GM23338 (cell line): ENCODE data around the gene RGS7. TPM values are rescaled to one million over a fixed set of nuclear protein-coding genes. Genes with fewer than 3 reads are reported as not detected.
"Not testable (repeated sequence)": the region's sequence is repeated elsewhere in the genome, so short reads cannot be mapped to it uniquely, and the experiment has no call there.

Source experiments
- ATAC-seq: fragments of 200-7000 bp; cut with Tn5 transposase; 3 replicates; pipeline ENCODE4 v1.9.1; 2020
- DNase-seq: peaks from one replicate; pipeline ENCODE4 v3.0.0-alpha.2; 2015; ENCODE audit warnings: low spot score
- H2AFZ ChIP-seq: fragments of 200-600 bp; sonication (generic); 2 replicates; pipeline ENCODE4 v1.8.0; 2016; ENCODE audit warnings: antibody characterized with exemption, mild to moderate bottlenecking, moderate library complexity
- H3F3A ChIP-seq: fragments of 200-600 bp; sonication (generic); replicated peaks from 2 replicates; pipeline ENCODE4 v1.8.0; 2017; ENCODE audit warnings: antibody characterized with exemption, mixed run types, low read depth
- H3K27ac ChIP-seq: fragments of 200-600 bp; sonication (generic); 2 replicates; pipeline ENCODE4 v1.6.1; 2016; ENCODE audit warnings: low read depth
- H3K27me3 ChIP-seq: fragments of 200-600 bp; sonication (generic); 2 replicates; pipeline ENCODE4 v1.8.0; 2016; ENCODE audit warnings: mild to moderate bottlenecking, mixed run types, moderate library complexity; ENCODE audit not compliant: insufficient read depth
- H3K36me3 ChIP-seq: fragments of 200-600 bp; sonication (generic); 2 replicates; pipeline ENCODE4 v1.8.0; 2016; ENCODE audit warnings: mild to moderate bottlenecking; ENCODE audit not compliant: insufficient read depth
- H3K4me1 ChIP-seq: fragments of 200-600 bp; sonication (generic); 2 replicates; pipeline ENCODE4 v1.8.0; 2016; ENCODE audit warnings: mild to moderate bottlenecking, moderate library complexity; ENCODE audit not compliant: insufficient read depth
- H3K4me2 ChIP-seq: fragments of 200-600 bp; sonication (generic); 2 replicates; pipeline ENCODE4 v1.7.1; 2017; ENCODE audit warnings: mixed run types
- H3K4me3 ChIP-seq: fragments of 200-600 bp; sonication (generic); 2 replicates; pipeline ENCODE4 v1.6.1; 2016; ENCODE audit warnings: mixed run types
- H3K79me2 ChIP-seq: fragments of 200-600 bp; sonication (generic); replicated peaks from 2 replicates; pipeline ENCODE4 v1.8.0; 2017; ENCODE audit warnings: mild to moderate bottlenecking; ENCODE audit not compliant: insufficient read depth
- H3K9me2 ChIP-seq: fragments of 200-600 bp; sonication (generic); 2 replicates; pipeline ENCODE4 v1.8.0; 2017; ENCODE audit not compliant: insufficient read depth
- H4K20me1 ChIP-seq: fragments of 200-600 bp; sonication (generic); replicated peaks from 2 replicates; pipeline ENCODE4 v1.8.0; 2017; ENCODE audit warnings: mild to moderate bottlenecking; ENCODE audit not compliant: insufficient read depth
- H3K27ac Mint-ChIP-seq: 2 replicates; pipeline ENCODE4 v1.8.0; 2020; ENCODE audit warnings: inconsistent platforms, mild to moderate bottlenecking, moderate library complexity, mixed read lengths
- H3K27me3 Mint-ChIP-seq: 3 replicates; pipeline ENCODE4 v1.8.0; 2022; ENCODE audit warnings: low read depth, mild to moderate bottlenecking, moderate library complexity, mixed read lengths, inconsistent platforms; ENCODE audit not compliant: insufficient read depth, poor library complexity
- H3K36me3 Mint-ChIP-seq: 3 replicates; pipeline ENCODE4 v1.8.0; 2021; ENCODE audit warnings: low read depth, mild to moderate bottlenecking, inconsistent platforms, moderate library complexity, mixed read lengths
- H3K4me1 Mint-ChIP-seq: 3 replicates; pipeline ENCODE4 v1.8.0; 2020; ENCODE audit warnings: mild to moderate bottlenecking, inconsistent platforms, mixed read lengths
- H3K4me3 Mint-ChIP-seq: 3 replicates; pipeline ENCODE4 v1.8.0; 2021; ENCODE audit warnings: moderate library complexity, mild to moderate bottlenecking, inconsistent platforms, mixed read lengths
- H3K9me3 Mint-ChIP-seq: 3 replicates; pipeline ENCODE4 v1.8.0; 2020; ENCODE audit warnings: moderate library complexity, mild to moderate bottlenecking, inconsistent platforms, mixed read lengths
- ETS1 ChIP-seq: IDR thresholded peaks from 2 replicates; pipeline ENCODE4 v1.6.1; 2016; ENCODE audit warnings: antibody characterized with exemption
- EZH2 ChIP-seq: fragments of 200-600 bp; sonication (generic); IDR thresholded peaks from one replicate; pipeline ENCODE4 v1.8.0; 2017; ENCODE audit warnings: antibody characterized with exemption, mild to moderate bottlenecking, low read depth; ENCODE audit not compliant: unreplicated experiment
- REST ChIP-seq: IDR thresholded peaks from one replicate; pipeline ENCODE4 v1.6.1; 2018; ENCODE audit warnings: antibody characterized with exemption; ENCODE audit not compliant: unreplicated experiment
- ZNF331 ChIP-seq: fragments of 250-450 bp; sonication (Bioruptor Pico); IDR thresholded peaks from 2 replicates; pipeline ENCODE4 v1.5.0; 2020; ENCODE audit warnings: low read depth, mild to moderate bottlenecking, moderate library complexity
- polyA plus RNA-seq: library from polyadenylated mRNA; unstranded; fragments of >200 nt; fragmentation: Nextera tagmentation; extraction: Ambion mirVana; gene quantifications from 2 replicates; pipeline ENCODE4 v1.2.1, GENCODE V29; 2016
- total RNA-seq: library from RNA; depleted of rRNA; stranded (reverse); fragments of >200 nt; shearing (Covaris generic); gene quantifications from 2 replicates; pipeline ENCODE4 v1.2.3, GENCODE V29; 2014

The RGS7 gene
- total and polyA plus RNA-seq, 2 experiments from 2014 or later, result 2.0 to 2.2 TPM

GRCh38 chr1:240737766-240738265, 619.2 kb downstream of the RGS7 start (continued):
- TF ChIP-seq REST, result no peak
- TF ChIP-seq EZH2, result no peak
- TF ChIP-seq ZNF331 (CRISPR knock-in tag), result no peak

- no peaks in the 10 kb centered on the region for H3K9me3 Mint-ChIP-seq
- Histone ChIP-seq H2AFZ (no peak overlapping the region), H3K79me2 (no peaks in the 10 kb centered on the region), H3K27ac (no peak overlapping the region), H3K4me2 (no peak overlapping the region), H3K36me3 (no peaks in the 10 kb centered on the region), H3K4me3 (no peak overlapping the region), H3K27me3 (no peaks in the 10 kb centered on the region), H3F3A (no peaks in the 10 kb centered on the region), H4K20me1 (no peaks in the 10 kb centered on the region), H3K4me1 (peaks cover 7% of the 10 kb centered on the region; the same call in 1 of the 2 replicates), H3K9me2 (no peaks in the 10 kb centered on the region)
- no peak for TF ChIP-seq ETS1
- DNase-seq (no peak), ATAC-seq (no peak)
- H3K36me3 Mint-ChIP-seq, result no peaks in the 10 kb centered on the region
- H3K27ac Mint-ChIP-seq, result no peak overlapping the region
- peaks cover 2% of the 10 kb centered on the region for H3K27me3 Mint-ChIP-seq
- H3K4me3 Mint-ChIP-seq, result no peak overlapping the region
- H3K4me1 Mint-ChIP-seq, result peaks cover 4% of the 10 kb centered on the region; the same call in 2 of the 3 replicates
Measured at GRCh38 chr1:240737298-240737697, 619.7 kb downstream of the RGS7 start.

- H3F3A ChIP-seq, H3K9me2 ChIP-seq, H3K27ac ChIP-seq, H3K36me3 ChIP-seq, H4K20me1 ChIP-seq, H3K36me3 Mint-ChIP-seq, ATAC-seq, H3K4me3 ChIP-seq, H3K4me1 Mint-ChIP-seq, DNase-seq, H3K79me2 ChIP-seq, H3K27me3 Mint-ChIP-seq, H3K27me3 ChIP-seq, H3K27ac Mint-ChIP-seq, H3K4me1 ChIP-seq, H3K4me2 ChIP-seq, H2AFZ ChIP-seq, H3K4me3 Mint-ChIP-seq, H3K9me3 Mint-ChIP-seq: not testable (repeated sequence)
Measured at GRCh38 chr1:240734705-240735104, 622.3 kb downstream of the RGS7 start.
